GM19468 (cell line): ENCODE data around the gene STAM2.
A peak's percentile ranks its signal among the peaks of the same experiment; 100 is the strongest.
"Not testable (repeated sequence)": the region's sequence is repeated elsewhere in the genome, so short reads cannot be mapped to it uniquely, and the experiment has no call there.

Experiments
- ATAC-seq: cut with Tn5 transposase; IDR thresholded peaks from one replicate; pipeline ENCODE4 v1.9.1; 2021; ENCODE audit warnings: mild to moderate bottlenecking, moderate library complexity, moderate number of reproducible peaks; ENCODE audit not compliant: unreplicated experiment; ENCODE audit errors: extremely low read depth

Gene STAM2

DNA sequence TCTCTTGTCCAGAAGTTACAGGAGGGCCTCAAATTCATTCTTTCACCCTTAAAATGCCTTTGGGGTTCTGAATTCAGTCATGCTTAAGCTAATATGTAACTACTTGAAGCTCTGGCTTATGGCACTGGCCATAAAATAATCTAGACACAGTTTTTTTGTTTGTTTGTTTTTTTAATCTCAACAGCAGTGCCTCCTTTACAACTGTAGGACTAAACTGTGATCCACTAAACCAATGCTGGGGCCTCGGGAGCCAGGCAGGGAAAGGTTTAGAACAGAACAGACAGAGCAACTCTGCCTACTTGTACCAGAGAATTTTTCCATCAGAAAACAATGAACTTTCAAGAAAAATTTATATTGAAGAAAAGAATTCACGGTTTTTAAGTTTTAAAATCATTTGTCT, 1.7 kb downstream of the STAM2 start:
- no peak for ATAC-seq

DNA sequence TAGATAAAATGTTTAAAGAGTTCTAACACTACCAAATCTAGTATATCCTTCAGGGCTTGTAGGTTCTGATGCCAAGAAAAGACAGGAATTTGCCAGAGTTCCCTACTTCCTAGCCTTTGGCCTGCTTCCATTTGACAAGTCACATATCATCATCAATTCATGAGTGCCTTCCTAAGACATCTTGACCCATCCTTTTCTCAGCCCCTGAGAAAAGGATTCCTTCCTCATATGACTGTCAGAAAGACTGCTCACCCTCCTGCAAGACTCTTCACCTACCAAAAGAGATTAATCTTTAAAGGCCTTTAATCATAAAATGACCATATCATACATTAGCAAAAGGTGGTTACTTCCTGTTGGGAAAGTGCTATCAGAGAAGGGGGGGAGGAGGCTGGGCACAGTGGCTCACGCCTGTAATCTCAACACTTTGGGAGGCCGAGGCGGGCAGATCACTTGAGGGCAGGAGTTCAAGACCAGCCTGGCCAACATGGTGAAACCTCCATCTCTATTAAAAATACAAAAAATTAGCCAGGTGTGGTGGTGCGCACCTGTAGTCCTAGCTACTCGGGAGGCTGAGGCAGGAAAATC, 3.3 kb downstream of the STAM2 start:
- ATAC-seq, result not testable (repeated sequence)

DNA sequence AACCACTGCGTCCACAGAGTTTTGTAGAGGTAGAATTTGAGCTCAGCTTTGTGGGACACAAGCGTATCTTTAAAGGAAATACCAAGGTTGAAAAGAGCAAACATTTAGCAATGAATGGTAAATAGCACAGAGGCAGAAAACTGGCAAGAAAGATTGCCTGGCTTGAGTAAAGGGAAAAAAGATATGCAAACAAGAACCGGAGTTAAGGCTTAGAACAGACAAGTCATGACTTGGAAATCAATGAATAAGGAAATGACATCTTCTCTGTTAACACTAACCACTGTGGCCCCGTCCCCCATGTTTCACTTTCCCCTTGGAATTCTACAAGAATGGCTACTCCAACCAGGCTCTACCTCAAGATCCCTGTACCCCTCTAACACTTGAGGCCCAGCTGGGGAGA, 3.8 kb downstream of the STAM2 start:
- no peak for ATAC-seq

DNA sequence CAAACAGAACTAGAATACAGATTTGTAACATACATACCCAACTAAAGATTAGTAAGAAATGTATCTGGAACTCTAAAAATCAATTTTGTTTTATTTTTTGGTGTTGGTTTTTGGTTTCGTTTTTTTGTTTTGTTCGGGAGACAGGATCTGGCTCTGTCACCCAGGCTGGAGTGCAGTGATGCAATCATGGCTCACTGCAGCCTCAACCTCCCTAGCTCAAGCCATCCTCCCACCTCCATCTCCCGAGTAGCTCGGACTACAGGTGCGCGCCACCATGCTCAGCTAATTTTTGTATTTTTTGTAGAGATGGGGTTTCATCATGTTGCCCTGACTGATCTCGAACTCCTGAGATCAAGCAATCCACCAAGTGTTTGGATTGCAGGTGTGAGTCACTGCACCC, 6.4 kb downstream of the STAM2 start:
- not testable (repeated sequence) for ATAC-seq

DNA sequence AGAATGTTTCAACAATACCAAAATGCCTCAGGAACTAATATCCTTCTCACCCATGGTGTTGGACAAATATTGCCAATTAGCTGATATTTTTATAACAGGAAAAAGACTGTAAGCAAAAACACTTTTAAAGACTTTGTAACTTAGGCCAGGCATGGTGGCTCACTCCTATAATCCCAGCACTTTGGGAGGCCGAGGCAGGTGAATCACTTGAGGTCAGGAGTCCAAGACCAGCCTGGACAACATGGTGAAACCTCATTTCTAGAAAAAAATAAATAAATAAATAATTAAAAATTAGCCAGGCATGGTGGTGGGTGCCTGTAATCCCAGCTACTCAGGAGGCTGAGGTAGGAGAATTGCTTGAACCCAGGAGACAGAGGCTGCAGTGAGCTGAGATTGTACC, 8.1 kb downstream of the STAM2 start:
- not testable (repeated sequence) for ATAC-seq

DNA sequence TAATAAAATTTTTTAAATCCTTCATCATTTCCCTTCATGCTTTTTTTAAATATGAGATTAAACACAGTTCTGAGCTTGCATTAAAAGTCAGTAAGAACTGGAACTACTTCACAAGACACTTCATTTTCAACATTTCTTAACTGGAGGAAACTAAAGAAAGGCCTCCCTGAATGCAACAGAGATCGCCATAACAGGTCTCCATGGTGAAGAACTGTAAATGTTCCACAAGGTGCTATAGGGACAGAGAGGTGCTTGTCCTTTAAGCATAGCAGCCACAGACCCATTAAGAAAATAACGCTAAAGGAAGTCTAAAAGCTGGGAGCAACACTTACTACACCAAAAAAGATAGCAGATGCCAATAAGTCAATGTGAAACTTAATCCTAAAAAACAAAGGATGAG, 8.5 kb downstream of the STAM2 start:
- ATAC-seq, result no peak

DNA sequence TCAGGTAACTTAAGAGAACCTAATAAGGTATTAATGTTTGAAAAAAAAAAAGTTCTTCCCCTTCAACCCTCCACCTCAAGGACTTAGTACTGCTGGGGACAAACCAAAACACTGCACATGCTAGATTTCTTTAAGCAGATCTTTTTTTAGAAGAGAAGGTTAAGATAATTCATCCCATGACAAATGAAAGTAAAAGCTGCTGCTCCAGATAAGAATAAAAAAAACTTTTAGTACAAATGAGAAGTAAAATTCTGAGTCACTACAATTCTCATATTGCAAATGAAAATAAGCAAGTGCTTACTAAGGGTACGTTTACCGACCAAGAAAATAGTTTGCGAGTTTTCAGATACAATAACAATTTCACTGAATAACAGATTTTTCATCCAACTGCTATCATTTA, 8.9 kb downstream of the STAM2 start:
- ATAC-seq, result peak; percentile 51

DNA sequence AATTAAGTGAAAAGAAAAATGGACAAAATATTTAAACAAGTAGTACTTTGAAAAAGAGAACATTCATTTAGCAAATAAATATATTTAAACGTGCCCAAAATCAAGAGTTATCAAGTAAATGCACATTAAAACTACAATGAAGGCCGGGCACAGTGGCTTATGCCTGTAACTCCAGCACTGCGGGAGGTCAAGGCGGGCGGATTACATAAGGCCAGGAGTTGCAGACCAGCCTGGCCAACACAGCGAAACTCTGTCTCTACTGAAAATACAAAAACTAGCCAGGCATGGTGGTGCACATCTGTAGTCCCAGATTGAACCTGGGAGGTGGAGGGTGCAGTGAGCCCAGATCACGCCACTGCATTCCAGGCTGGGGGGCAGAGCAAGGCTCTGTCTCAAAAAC, 9.8 kb downstream of the STAM2 start:
- ATAC-seq, result no peak

DNA sequence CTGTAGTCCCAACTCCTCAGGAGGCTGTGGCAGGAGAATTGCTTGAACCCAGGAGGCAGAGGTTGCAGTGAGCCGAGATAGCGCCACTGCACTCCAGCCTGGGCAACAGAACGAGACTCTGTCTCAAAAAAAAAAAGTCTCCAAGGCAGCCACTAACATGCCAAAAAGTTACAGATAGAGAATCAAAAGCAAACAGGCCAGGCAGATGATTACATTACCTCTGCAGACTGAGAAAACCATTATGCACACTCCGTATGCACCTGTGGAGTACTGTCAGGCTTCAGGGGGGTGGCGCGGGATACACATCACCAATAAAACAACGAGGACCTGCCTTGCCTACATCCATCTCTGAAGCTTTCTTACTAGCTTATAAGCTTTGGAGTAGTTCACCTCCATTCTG, 10.3 kb downstream of the STAM2 start:
- ATAC-seq, result no peak

DNA sequence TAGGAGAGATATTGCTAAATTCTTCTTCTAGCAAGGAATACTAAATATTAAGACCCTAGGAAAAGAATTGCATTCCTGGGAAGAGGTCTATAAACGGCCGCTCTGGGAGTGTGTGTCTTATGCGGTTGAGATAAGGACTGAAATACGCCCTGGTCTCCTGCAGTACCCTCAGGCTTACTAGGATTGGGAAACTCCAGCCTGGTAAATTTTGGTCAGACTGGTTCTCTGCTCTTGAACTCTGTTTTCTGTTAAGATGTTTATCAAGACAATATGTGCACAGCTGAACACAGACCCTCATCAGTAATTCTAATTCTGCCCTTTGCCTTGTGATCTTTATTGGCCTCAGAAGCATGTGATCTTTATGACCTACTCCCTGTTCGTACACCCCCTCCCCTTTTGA, 11.9 kb downstream of the STAM2 start:
- ATAC-seq, result not testable (repeated sequence)

DNA sequence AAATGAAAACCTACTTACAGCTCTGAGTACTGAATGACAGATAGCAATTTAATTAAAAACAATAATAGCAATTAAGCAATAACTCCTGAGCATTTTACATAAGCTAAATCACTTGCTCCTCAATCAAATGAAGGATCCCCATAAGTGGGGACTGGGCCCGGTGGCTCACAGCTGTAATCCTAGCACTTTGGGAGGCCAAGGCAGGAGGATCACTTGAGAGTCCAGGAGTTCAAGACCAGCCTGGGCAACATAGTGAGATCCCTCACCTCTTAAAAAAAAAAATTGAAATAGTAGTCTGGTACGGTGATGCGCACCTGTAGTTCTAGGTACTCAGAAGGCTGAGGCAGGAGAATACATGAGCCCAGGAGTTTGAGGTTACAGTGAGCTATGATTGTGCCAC, 13.4 kb downstream of the STAM2 start:
- ATAC-seq, result no peak

DNA sequence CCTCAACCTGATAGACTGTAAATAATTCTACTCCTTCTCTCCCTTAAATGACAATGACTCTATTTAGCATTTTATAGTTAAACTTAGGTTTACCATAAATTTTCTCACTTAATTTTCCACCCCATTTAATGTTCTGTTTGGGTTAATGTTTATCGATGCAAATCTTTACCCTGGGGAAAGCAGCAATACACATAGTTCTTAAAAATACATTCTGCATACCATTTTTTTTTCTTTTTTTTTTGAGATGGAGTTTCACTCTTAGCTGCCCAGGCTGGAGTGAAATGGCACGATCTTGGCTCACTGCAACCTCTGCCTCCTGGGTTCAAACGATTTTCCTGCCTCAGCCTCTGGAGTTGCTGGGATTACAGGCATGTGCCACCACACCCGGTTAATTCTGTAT, 14.0 kb downstream of the STAM2 start:
- ATAC-seq, result no peak

DNA sequence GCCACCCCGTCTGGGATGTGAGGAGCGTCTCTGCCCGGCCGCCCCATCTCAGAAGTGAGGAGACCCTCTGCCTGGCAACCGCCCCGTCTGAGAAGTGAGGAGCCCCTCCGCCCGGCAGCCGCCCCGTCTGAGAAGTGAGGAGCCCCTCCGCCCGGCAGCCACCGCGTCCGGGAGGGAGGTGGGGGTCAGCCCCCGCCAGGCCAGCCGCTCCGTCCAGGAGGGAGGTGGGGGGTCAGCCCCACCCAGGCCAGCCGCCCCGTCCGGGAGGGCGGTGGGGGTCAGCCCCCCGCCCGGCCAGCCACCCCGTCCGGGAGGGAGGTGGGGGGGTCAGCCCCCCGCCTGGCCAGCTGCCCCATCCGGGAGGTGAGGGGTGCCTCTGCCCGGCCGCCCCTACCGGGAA, 15.2 kb downstream of the STAM2 start:
- not testable (repeated sequence) for ATAC-seq

DNA sequence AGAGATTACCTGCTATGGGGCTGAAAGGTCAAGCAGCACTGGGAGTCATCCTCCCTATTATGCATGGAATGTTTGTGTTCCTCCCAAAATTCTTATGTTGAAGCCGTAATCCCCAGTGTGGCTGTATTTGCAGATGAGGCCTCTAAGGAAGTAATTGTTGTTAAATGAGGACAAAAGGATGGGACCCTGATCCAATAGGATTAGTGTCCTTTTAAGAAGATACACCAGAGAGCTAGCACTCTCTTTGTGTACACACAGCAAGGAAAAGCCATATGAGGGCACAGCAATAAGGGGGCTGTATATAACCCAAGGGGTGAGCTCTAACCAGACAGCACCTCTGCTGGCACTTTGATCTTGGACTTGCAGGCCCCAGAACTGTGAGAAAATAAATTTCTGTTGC, 18.3 kb downstream of the STAM2 start:
- ATAC-seq, result no peak

DNA sequence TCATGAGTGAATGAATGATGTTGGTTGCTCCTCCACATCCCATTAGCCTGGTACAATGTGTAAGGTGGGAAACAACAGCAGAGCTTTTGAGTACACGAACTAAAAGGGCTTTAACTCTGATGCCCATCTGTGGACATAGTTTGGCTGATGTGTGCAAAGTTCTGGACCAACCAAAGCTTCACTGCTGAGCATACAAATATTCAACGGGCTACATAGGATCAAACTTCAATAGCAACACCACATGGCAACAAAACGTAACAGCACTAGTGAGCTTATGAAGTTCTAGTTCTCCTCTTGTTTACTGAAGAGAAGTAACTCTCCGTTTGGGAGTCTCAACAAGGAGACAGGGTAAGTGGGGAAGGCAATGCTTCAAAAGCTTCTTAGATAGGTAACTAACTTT, 20.4 kb downstream of the STAM2 start:
- no peak for ATAC-seq

DNA sequence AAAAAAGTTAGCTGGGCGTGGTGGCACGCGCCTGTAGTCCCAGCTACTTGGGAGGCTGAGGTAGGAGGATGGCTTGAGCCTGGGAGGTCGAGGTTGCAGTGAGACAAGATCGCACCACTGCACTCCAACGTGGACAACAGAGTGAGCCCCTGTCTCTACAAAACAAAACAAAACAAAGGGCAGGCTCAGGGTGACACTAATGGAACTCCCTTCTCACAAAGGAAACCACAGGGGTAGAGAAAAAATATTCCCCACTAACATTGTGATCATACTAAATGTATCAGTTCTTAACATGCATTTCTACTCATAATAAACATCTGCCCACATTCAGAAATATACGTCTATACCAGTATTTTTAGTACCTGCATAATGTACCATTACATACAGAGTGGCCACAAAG, 21.1 kb downstream of the STAM2 start:
- no peak for ATAC-seq

DNA sequence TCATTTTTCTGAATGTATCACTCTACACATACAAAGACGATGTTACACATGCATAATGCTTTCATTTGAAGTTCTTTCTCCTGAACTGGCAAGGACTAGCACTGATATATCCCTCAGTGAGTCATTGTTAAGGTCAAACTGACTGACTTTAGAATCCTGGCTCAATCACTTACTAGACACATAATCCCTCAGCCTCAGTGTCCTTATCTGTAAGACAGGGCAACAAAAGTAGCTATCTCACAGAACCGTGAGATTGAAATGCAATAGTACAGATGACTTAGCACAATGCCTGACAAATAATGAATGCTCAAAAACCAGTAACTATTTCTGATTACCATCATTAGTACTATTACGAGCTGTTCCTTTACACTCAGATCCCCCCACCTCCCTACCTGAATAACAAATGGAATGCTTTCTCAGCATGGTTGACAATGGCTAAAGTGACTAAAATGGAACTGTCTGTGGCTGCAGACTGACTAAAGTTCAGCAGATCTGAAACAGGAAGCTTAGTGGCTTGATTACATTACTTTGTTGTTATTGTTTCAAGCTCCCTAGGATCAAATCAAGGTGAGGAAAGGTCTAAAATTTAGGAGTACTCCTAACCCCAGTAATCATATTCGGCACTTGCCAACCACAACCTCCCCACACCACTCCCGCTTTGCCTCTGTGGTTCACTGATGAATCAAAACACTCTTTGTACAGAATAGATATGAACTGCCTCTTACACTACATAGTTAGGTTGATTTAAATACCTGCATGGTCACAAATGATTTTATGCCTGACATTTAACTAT, 40.9 kb downstream of the STAM2 start:
- peak; percentile 60 for ATAC-seq

DNA sequence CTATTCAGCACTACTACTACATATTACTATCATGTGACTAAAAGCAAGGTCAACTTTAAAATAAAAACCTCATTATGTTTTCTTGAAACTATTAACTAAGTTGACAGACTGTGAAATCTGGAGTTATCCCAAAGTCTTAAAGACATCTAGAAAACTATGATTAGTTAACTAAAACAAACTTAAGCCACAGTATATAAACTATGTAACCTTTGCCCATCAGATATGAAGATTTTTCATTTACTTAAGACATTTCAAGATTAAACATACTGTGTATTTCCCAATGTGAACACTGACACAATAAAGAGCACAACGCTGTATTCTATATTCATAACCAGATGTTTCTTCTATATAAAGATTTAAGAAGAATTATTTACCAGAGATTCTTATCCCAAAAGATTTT, 43.3 kb downstream of the STAM2 start:
- no peak for ATAC-seq

DNA sequence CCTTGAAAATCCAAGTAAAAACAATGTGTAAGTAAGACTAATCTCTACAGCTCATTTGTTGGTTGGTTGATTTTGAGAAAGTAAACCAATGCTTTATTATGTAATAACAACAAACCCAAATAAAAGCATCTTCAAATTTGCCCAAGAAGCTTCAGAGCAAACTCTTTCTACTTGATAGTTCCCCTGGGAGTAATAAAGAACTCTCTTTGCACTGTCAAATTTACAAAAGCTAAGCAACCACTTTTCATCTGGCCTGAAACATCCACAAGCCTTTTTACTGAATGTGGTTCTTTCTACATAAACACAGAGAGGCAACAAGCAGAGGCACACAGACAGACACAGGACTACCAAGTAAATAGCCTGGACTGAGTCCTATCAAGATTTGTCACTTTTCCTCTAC, 47.9 kb downstream of the STAM2 start:
- ATAC-seq, result no peak

DNA sequence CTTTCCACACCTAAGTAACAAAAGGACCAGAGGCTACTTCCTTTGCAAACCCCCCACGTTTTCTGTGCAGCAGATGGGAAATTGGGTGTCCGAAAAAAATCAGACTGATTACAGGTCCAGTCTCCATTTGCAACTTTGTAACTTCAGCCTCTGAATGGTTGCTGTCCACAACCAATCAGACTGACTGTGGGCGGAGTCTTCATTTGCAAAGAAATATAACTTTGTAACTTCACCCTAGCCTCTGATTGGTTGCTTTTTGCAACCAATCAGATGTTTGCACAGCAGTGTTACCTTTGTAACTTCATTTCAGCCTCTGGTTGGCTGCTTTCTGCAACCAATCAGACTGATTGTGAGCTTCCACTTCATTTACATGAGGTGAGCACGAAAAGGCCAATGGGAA, 48.9 kb downstream of the STAM2 start:
- ATAC-seq, result no peak

DNA sequence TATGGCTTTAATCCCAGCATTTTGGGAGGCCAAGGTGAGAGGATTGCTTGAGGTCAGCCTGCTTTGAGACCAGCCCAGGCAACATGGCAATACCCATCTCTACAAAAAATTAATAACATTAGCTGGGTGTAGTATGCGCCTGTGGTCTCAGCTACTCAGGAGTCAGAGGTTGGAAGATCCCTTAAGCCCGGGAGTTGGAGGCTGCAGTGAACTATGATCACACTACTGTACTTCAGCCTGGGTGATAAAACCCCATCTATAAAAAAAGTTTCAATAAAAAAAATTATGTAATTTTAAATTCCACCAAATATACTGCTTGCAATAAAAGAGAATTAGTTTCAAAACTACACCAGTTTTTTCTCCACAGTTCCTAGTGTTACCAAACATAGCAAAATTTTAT, 53.4 kb downstream of the STAM2 start:
- ATAC-seq, result no peak

DNA sequence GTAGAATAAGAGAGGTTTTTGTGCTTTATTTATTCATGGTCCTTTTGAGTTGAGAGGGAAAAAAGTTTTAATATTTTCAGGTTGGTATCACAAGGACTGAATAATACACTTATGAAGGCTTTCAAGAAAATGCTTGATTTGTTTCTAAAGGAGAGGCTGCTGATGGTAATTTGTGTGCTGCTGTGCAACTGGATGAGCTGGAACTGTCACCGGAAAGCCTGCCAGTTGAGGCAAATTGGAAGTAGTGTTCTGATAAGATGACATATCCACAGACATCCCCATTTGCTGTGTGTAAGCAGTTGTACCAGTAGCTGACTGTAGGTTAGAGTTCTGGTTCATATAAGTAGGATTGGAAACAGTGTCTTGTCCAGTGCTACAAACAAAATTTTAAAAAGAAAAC, 55.1 kb downstream of the STAM2 start:
- ATAC-seq, result no peak
